KMS-11 (cell line): ENCODE results near the gene CCDC178.
A peak's percentile ranks its signal among the peaks of the same experiment; 100 is the strongest.

ENCODE experiments used
- H2AFZ ChIP-seq: fragments of 200-600 bp; sonication (generic); 2 replicates; pipeline ENCODE4 v1.6.1; 2016; ENCODE audit warnings: antibody characterized with exemption, mixed run types, low read depth
- H3K27ac ChIP-seq: fragments of 200-600 bp; sonication (generic); 2 replicates; pipeline ENCODE4 v1.6.1; 2016; ENCODE audit warnings: mild to moderate bottlenecking, mixed run types
- H3K27me3 ChIP-seq: fragments of 200-600 bp; sonication (generic); 2 replicates; pipeline ENCODE4 v1.6.1; 2017; ENCODE audit warnings: mild to moderate bottlenecking, low read depth, mixed run types, moderate library complexity; ENCODE audit not compliant: insufficient read depth
- H3K36me3 ChIP-seq: fragments of 200-600 bp; sonication (generic); 2 replicates; pipeline ENCODE4 v1.6.1; 2017; ENCODE audit warnings: mild to moderate bottlenecking, mixed run types; ENCODE audit not compliant: insufficient read depth
- H3K4me1 ChIP-seq: fragments of 200-600 bp; sonication (generic); 2 replicates; pipeline ENCODE4 v1.6.1; 2016; ENCODE audit warnings: mild to moderate bottlenecking, low read depth, mixed run types; ENCODE audit not compliant: poor library complexity, severe bottlenecking
- H3K4me2 ChIP-seq: fragments of 200-600 bp; sonication (generic); 2 replicates; pipeline ENCODE4 v1.7.0; 2016; ENCODE audit warnings: mild to moderate bottlenecking, mixed run types
- H3K4me3 ChIP-seq: fragments of 200-600 bp; sonication (generic); IDR thresholded peaks from 2 replicates; pipeline ENCODE4 v1.6.1; 2017; ENCODE audit warnings: low read depth, low read length, mixed read lengths; ENCODE audit not compliant: insufficient read depth
- H3K79me2 ChIP-seq: fragments of 200-600 bp; sonication (generic); 2 replicates; pipeline ENCODE4 v1.6.1; 2016; ENCODE audit warnings: low read depth, mixed run types; ENCODE audit not compliant: insufficient read depth
- H3K9ac ChIP-seq: fragments of 200-600 bp; sonication (generic); 2 replicates; pipeline ENCODE4 v1.6.1; 2016; ENCODE audit warnings: mild to moderate bottlenecking, mixed run types
- H4K20me1 ChIP-seq: fragments of 200-600 bp; sonication (generic); 2 replicates; pipeline ENCODE4 v1.6.1; 2016; ENCODE audit warnings: mild to moderate bottlenecking, mixed run types; ENCODE audit not compliant: insufficient read depth
- CTCF ChIP-seq: fragments of 200-600 bp; sonication (generic); conservative IDR thresholded peaks from 2 replicates; pipeline ENCODE4 v1.6.1; 2017; ENCODE audit warnings: low read depth, mild to moderate bottlenecking, antibody characterized with exemption, low read length, moderate library complexity, mixed read lengths

CCDC178 gene

GRCh38 chr18:33212363-33212762 is 228.2 kb downstream of the CCDC178 start:
- H3K36me3 ChIP-seq = no peaks in the 10 kb centered on the region
- no peak overlapping the region for H2AFZ ChIP-seq
- no peak overlapping the region for H3K4me3 ChIP-seq
- H3K9ac ChIP-seq = no peak overlapping the region
- no peaks in the 10 kb centered on the region for H3K4me1 ChIP-seq
- no peak overlapping the region for H3K27ac ChIP-seq
- TF ChIP-seq CTCF = no peak
- no peaks in the 10 kb centered on the region for H3K27me3 ChIP-seq
- H4K20me1 ChIP-seq = no peaks in the 10 kb centered on the region
- H3K79me2 ChIP-seq = no peaks in the 10 kb centered on the region
- H3K4me2 ChIP-seq = no peak overlapping the region

- Histone ChIP-seq H3K79me2 (no peaks in the 10 kb centered on the region), H3K4me2 (no peak overlapping the region)
Observed at GRCh38 chr18:33210575-33211189, 229.8 kb downstream of the CCDC178 start.

GRCh38 chr18:33205777-33206176 is 234.7 kb downstream of the CCDC178 start:
- TF ChIP-seq CTCF = no peak
- no peak overlapping the region for H3K9ac ChIP-seq
- H3K4me2 ChIP-seq = no peak overlapping the region
- no peaks in the 10 kb centered on the region for H4K20me1 ChIP-seq
- peaks cover 2% of the 10 kb centered on the region for H3K4me1 ChIP-seq
- H2AFZ ChIP-seq = no peak overlapping the region
- no peak overlapping the region for H3K27ac ChIP-seq
- H3K4me3 ChIP-seq = no peak overlapping the region
- no peaks in the 10 kb centered on the region for H3K27me3 ChIP-seq
- no peaks in the 10 kb centered on the region for H3K79me2 ChIP-seq
- H3K36me3 ChIP-seq = no peaks in the 10 kb centered on the region

More at GRCh38 chr18:33210575-33211189, 229.8 kb downstream of the CCDC178 start:
- no peaks in the 10 kb centered on the region for H3K36me3 ChIP-seq
- peak; percentile 70; the same call in 1 of the 2 replicates for TF ChIP-seq CTCF
- H3K4me1 ChIP-seq = no peaks in the 10 kb centered on the region
- H4K20me1 ChIP-seq = no peaks in the 10 kb centered on the region
- H3K9ac ChIP-seq = no peak overlapping the region
- no peaks in the 10 kb centered on the region for H3K27me3 ChIP-seq
- no peak overlapping the region; the same call in 1 of the 2 replicates for H2AFZ ChIP-seq
- H3K27ac ChIP-seq = no peak overlapping the region
- no peak overlapping the region for H3K4me3 ChIP-seq

- Histone ChIP-seq H3K4me2 (0 out of 2 replicates have a peak overlapping the region, but pooled peaks have one; percentile 10), H3K4me3 (no peak overlapping the region)
Observed at GRCh38 chr18:33201509-33201926, 239.0 kb downstream of the CCDC178 start.

More at GRCh38 chr18:33201509-33201926, 239.0 kb downstream of the CCDC178 start:
- Histone ChIP-seq H3K79me2 (no peaks in the 10 kb centered on the region), H3K4me1 (peaks cover 2% of the 10 kb centered on the region), H4K20me1 (no peaks in the 10 kb centered on the region), H3K36me3 (no peaks in the 10 kb centered on the region), H3K27ac (no peak overlapping the region), H3K27me3 (no peaks in the 10 kb centered on the region), H2AFZ (peak overlapping the region; percentile 21), H3K9ac (no peak overlapping the region)
- peak; percentile 69 for TF ChIP-seq CTCF
